Mesendoderm (in vitro differentiated cells): ENCODE results near the gene MAPK10.

Source experiments
- DNase-seq: peaks from one replicate; pipeline ENCODE4 v3.0.0; 2013
- H2AK5ac ChIP-seq: 2 replicates; pipeline ENCODE4 v1.6.1; 2013; ENCODE audit warnings: low read length, inconsistent platforms
- H2BK120ac ChIP-seq: 2 replicates; pipeline ENCODE4 v1.6.1; 2013; ENCODE audit warnings: low read depth, mild to moderate bottlenecking, low read length, moderate library complexity, mixed read lengths
- H2BK15ac ChIP-seq: replicated peaks from 2 replicates; pipeline ENCODE4 v1.6.1; 2013; ENCODE audit warnings: low read depth, mild to moderate bottlenecking, moderate library complexity
- H2BK5ac ChIP-seq: 2 replicates; pipeline ENCODE4 v1.6.1; 2013; ENCODE audit warnings: low read length, inconsistent platforms
- H3K18ac ChIP-seq: 2 replicates; pipeline ENCODE4 v1.6.1; 2013; ENCODE audit warnings: mild to moderate bottlenecking, low read length, mixed read lengths
- H3K23ac ChIP-seq: one replicate; pipeline ENCODE4 v1.6.1; 2013; ENCODE audit warnings: low read length
- H3K27ac ChIP-seq: 2 replicates; pipeline ENCODE4 v1.5.1; 2013; ENCODE audit warnings: low read depth, mild to moderate bottlenecking, inconsistent platforms, low read length, moderate library complexity
- H3K27me3 ChIP-seq: 2 replicates; pipeline ENCODE4 v1.6.1; 2013; ENCODE audit warnings: low read length, control low read depth, mild to moderate bottlenecking, inconsistent platforms; ENCODE audit not compliant: insufficient read depth, poor library complexity
- H3K36me3 ChIP-seq: 2 replicates; pipeline ENCODE4 v1.6.1; 2013; ENCODE audit warnings: low read length, inconsistent platforms; ENCODE audit not compliant: control insufficient read depth, insufficient read depth
- H3K4ac ChIP-seq: one replicate; pipeline ENCODE4 v1.6.1; 2013; ENCODE audit warnings: low read depth, mild to moderate bottlenecking, low read length, moderate library complexity
- H3K4me1 ChIP-seq: 2 replicates; pipeline ENCODE4 v1.6.1; 2013; ENCODE audit warnings: low read depth, low read length, inconsistent platforms; ENCODE audit not compliant: control insufficient read depth
- H3K4me2 ChIP-seq: 2 replicates; pipeline ENCODE4 v1.6.1; 2013; ENCODE audit warnings: low read length
- H3K4me3 ChIP-seq: 2 replicates; pipeline ENCODE4 v1.5.1; 2013; ENCODE audit warnings: mild to moderate bottlenecking, low read length
- H3K56ac ChIP-seq: one replicate; pipeline ENCODE4 v1.6.1; 2013; ENCODE audit warnings: low read length
- H3K79me1 ChIP-seq: 2 replicates; pipeline ENCODE4 v1.6.1; 2013; ENCODE audit warnings: low read length, inconsistent platforms
- H3K79me2 ChIP-seq: 2 replicates; pipeline ENCODE4 v1.6.1; 2013; ENCODE audit warnings: mild to moderate bottlenecking, low read length; ENCODE audit not compliant: control insufficient read depth, insufficient read depth
- H3K9ac ChIP-seq: 2 replicates; pipeline ENCODE4 v1.6.1; 2013; ENCODE audit warnings: low read length, inconsistent platforms
- H4K5ac ChIP-seq: one replicate; pipeline ENCODE4 v1.6.1; 2013; ENCODE audit warnings: low read length
- H4K8ac ChIP-seq: one replicate; pipeline ENCODE4 v1.6.1; 2013; ENCODE audit warnings: low read depth, mild to moderate bottlenecking, control low read depth, low read length, moderate library complexity
- WGBS: extraction: QIAGEN DNeasy Blood & Tissue Kit; methylation state at CpG from one replicate; pipeline ENCODE4 v1.1.7; 2013; ENCODE audit warnings: low lambda C conversion rate, missing lambda C conversion rate; ENCODE audit not compliant: insufficient coverage; ENCODE audit errors: extremely low coverage; 5-methylcytosine and 5-hydroxymethylcytosine counted together

MAPK10 gene

GRCh38 chr4:86132468-86132867 lies 227.4 kb downstream of the MAPK10 start:
- Histone ChIP-seq H3K18ac (no peak overlapping the region), H3K27ac (no peak overlapping the region), H2BK15ac (no peak overlapping the region), H3K79me2 (no peaks in the 10 kb centered on the region), H3K79me1 (no peaks in the 10 kb centered on the region), H4K8ac (no peak overlapping the region), H3K4me3 (no peak overlapping the region), H3K36me3 (no peaks in the 10 kb centered on the region), H2AK5ac (no peak overlapping the region), H3K56ac (no peak overlapping the region), H3K23ac (no peak overlapping the region), H3K4me2 (no peak overlapping the region), H2BK5ac (no peak overlapping the region), H3K9ac (no peak overlapping the region), H3K27me3 (no peaks in the 10 kb centered on the region), H2BK120ac (no peak overlapping the region), H4K5ac (no peak overlapping the region), H3K4ac (no peak overlapping the region), H3K4me1 (peaks cover 3% of the 10 kb centered on the region)
- DNase-seq = no peak
- no CpG with 5 or more reads among the region's 4 CpGs for WGBS

DNA sequence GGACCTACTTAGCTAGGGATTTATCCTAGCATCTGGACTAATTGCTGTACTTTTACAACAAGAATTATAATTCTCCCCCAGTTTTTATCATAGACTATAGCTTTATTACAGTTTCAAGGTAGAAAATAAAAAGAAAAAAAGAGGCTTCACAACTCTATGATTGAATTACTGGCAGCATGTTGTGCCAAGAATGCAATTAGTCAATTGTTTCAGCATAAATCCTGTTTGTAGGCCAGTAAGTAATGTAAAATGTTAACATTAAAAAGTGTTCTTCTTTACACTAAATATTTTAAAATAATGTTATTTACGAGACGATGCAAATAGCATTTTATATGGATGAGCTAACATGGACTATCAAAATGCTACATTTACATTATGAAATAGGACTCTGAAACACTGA lies 228.4 kb downstream of the MAPK10 start:
- H3K4ac ChIP-seq = no peak overlapping the region
- no peak overlapping the region for H3K27ac ChIP-seq
- H4K8ac ChIP-seq = no peak overlapping the region
- H3K27me3 ChIP-seq = no peaks in the 10 kb centered on the region
- no peak overlapping the region for H2AK5ac ChIP-seq
- no CpG with 5 or more reads among the region's 2 CpGs for WGBS
- H3K4me2 ChIP-seq = no peak overlapping the region
- no peak overlapping the region for H2BK15ac ChIP-seq
- no peak overlapping the region for H4K5ac ChIP-seq
- no peak overlapping the region for H3K4me3 ChIP-seq
- no peaks in the 10 kb centered on the region for H3K36me3 ChIP-seq
- H3K79me2 ChIP-seq = no peaks in the 10 kb centered on the region
- H3K23ac ChIP-seq = no peak overlapping the region
- no peak for DNase-seq
- no peak overlapping the region for H2BK120ac ChIP-seq
- no peaks in the 10 kb centered on the region for H3K79me1 ChIP-seq
- no peak overlapping the region for H3K18ac ChIP-seq
- H3K4me1 ChIP-seq = peaks cover 3% of the 10 kb centered on the region
- H3K56ac ChIP-seq = no peak overlapping the region
- H3K9ac ChIP-seq = no peak overlapping the region
- H2BK5ac ChIP-seq = no peak overlapping the region

DNA sequence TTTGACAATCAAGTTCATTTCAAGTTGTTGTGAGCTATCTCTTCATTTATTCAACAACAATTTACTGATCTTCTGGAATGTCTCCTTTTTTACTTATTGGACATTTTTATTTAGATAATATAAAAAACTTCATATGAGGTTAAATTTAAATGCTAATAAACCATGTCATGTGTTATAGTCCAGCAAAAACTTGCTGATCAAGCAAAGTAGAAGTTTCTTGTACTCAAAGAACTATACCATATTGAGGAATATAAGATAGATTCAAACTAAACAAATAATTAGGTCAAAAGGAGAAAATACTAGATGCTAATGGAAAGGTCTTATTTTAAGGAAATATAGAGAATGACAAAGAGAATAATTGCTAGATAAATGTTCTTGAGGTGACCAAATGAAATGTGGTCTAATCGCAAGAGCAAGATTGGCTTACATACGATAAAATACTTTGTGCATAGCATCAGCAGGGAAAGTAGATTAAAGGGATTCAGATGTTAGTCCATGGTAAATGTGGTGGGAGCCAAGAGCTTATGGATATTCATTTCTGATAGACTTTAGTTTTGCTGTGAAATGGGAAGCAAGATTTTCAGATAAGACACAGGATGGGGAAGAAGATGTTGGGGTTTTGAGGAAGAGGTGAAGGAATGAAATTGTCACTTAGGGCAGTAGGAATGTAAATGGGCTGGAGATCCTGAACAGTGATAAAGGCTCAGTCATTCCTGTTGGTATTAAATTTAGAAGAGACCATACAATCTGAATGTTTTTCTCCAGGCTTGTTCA lies 229.5 kb downstream of the MAPK10 start:
- Histone ChIP-seq H3K9ac (no peak overlapping the region), H2BK15ac (no peak overlapping the region), H3K27me3 (no peaks in the 10 kb centered on the region), H3K4me1 (peaks cover 3% of the 10 kb centered on the region), H4K5ac (no peak overlapping the region), H3K18ac (no peak overlapping the region), H3K36me3 (no peaks in the 10 kb centered on the region), H3K79me2 (no peaks in the 10 kb centered on the region), H2BK120ac (no peak overlapping the region), H3K4me3 (no peak overlapping the region), H4K8ac (no peak overlapping the region), H3K79me1 (no peaks in the 10 kb centered on the region), H3K27ac (no peak overlapping the region), H3K4ac (no peak overlapping the region), H3K56ac (no peak overlapping the region), H2AK5ac (no peak overlapping the region), H2BK5ac (no peak overlapping the region), H3K4me2 (no peak overlapping the region), H3K23ac (no peak overlapping the region)
- peak; percentile 68 for DNase-seq
- no CpG with 5 or more reads among the region's 2 CpGs for WGBS

- Histone ChIP-seq H3K4me1 (peaks cover 3% of the 10 kb centered on the region), H3K56ac (no peak overlapping the region), H3K4me3 (no peak overlapping the region), H3K27ac (no peak overlapping the region), H4K5ac (no peak overlapping the region), H3K79me1 (no peaks in the 10 kb centered on the region), H3K27me3 (no peaks in the 10 kb centered on the region), H2BK120ac (no peak overlapping the region), H3K4me2 (no peak overlapping the region), H2BK15ac (no peak overlapping the region), H3K36me3 (no peaks in the 10 kb centered on the region), H4K8ac (no peak overlapping the region), H2AK5ac (no peak overlapping the region), H3K9ac (no peak overlapping the region), H2BK5ac (no peak overlapping the region), H3K4ac (no peak overlapping the region), H3K23ac (no peak overlapping the region), H3K18ac (no peak overlapping the region), H3K79me2 (no peaks in the 10 kb centered on the region)
- WGBS = no CpG with 5 or more reads among the region's 2 CpGs
- DNase-seq = no peak
Observed at GRCh38 chr4:86129546-86129945, 230.3 kb downstream of the MAPK10 start.

DNA sequence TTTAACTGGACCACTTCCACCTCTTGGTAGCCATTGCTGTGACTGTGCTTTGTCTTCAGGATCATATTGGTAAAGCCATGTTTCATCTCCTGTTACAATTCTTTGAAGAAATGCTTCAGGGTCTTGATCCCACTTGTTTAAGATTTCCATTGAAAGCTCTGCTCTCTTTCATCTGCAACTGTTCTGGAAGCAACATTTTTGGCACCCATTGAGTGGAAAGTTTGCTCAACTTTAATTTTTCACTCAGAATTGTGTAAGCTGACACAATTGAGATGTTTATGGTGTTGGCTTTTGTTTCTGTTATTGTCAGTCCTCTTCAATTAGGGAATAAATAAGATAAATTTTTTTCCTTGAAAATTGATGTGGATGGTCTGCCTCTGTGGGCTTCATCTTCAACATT lies 237.4 kb downstream of the MAPK10 start:
- Histone ChIP-seq H3K4me2 (no peak overlapping the region), H4K5ac (no peak overlapping the region), H3K9ac (no peak overlapping the region), H3K79me2 (no peaks in the 10 kb centered on the region), H3K56ac (no peak overlapping the region), H3K4me3 (no peak overlapping the region), H3K27ac (no peak overlapping the region), H2BK15ac (no peak overlapping the region), H2AK5ac (no peak overlapping the region), H3K27me3 (no peaks in the 10 kb centered on the region), H4K8ac (no peak overlapping the region), H3K18ac (no peak overlapping the region), H3K23ac (no peak overlapping the region), H2BK120ac (no peak overlapping the region), H3K36me3 (no peaks in the 10 kb centered on the region), H3K79me1 (no peaks in the 10 kb centered on the region), H3K4me1 (no peaks in the 10 kb centered on the region), H2BK5ac (no peak overlapping the region), H3K4ac (no peak overlapping the region)
- no peak for DNase-seq

DNA sequence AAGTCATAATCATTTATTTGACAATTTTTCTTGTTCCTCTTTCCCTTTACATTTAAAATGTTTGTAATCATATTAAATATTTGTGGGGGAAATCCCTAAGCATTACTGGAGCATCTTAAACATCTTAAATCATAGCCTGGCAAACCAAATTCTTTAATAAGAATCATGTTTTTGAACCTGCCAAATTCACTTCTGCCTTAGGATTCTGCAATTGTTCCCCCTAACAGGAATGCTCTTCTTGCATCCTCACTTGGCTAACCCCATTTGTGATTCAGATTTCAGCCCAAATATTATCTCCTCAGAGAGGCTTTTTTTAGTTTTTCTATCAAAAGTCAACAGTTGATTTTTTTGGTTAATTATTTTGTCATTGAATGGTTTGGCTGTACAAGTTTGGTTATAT lies 241.1 kb downstream of the MAPK10 start:
- Histone ChIP-seq H2BK120ac (no peak overlapping the region), H3K4ac (no peak overlapping the region), H2BK5ac (no peak overlapping the region), H3K4me3 (no peak overlapping the region), H2BK15ac (no peak overlapping the region), H3K4me2 (no peak overlapping the region), H3K27ac (no peak overlapping the region), H3K27me3 (no peaks in the 10 kb centered on the region), H3K36me3 (no peaks in the 10 kb centered on the region), H3K18ac (no peak overlapping the region), H2AK5ac (no peak overlapping the region), H3K79me1 (no peaks in the 10 kb centered on the region), H3K56ac (no peak overlapping the region), H3K79me2 (no peaks in the 10 kb centered on the region), H3K9ac (no peak overlapping the region), H4K5ac (no peak overlapping the region), H3K4me1 (no peaks in the 10 kb centered on the region), H4K8ac (no peak overlapping the region), H3K23ac (no peak overlapping the region)
- no peak for DNase-seq
